WI38 (cell line): ENCODE data around the gene OTOGL.

Experiments used
- H3K4me3 ChIP-seq: 2 replicates; pipeline ENCODE4 v1.5.1; 2011; ENCODE audit warnings: low read depth, mild to moderate bottlenecking, control low read depth, low read length
- TF ChIP-seq, protein P1 (sequence below): IDR thresholded peaks from 2 replicates; pipeline ENCODE4 v1.5.1; 2012; ENCODE audit warnings: low read depth, mild to moderate bottlenecking, control low read depth, low read length

The OTOGL gene

DNA sequence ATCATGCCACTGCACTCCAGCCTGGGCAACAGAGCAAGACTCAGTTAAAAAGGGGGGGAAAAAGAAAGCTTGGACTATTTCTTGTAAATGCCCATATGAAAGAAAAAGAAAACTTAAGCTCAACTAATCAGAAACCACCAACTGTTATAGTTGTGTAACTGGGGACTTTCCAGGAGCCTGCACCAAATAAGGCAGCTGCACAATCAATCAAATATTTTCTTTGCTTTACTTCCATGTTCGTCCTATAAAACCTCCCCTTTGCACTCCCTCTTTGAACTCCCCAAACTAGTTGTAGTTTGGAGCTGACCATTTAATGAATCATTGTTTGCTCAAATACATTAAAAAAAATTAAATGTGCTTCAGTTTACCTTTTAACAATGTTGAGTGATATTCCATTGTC is 54.9 kb downstream of the OTOGL start:
- H3K4me3 ChIP-seq: no peak overlapping the region
- TF ChIP-seq, protein P1, sequence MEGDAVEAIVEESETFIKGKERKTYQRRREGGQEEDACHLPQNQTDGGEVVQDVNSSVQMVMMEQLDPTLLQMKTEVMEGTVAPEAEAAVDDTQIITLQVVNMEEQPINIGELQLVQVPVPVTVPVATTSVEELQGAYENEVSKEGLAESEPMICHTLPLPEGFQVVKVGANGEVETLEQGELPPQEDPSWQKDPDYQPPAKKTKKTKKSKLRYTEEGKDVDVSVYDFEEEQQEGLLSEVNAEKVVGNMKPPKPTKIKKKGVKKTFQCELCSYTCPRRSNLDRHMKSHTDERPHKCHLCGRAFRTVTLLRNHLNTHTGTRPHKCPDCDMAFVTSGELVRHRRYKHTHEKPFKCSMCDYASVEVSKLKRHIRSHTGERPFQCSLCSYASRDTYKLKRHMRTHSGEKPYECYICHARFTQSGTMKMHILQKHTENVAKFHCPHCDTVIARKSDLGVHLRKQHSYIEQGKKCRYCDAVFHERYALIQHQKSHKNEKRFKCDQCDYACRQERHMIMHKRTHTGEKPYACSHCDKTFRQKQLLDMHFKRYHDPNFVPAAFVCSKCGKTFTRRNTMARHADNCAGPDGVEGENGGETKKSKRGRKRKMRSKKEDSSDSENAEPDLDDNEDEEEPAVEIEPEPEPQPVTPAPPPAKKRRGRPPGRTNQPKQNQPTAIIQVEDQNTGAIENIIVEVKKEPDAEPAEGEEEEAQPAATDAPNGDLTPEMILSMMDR: no peak

DNA sequence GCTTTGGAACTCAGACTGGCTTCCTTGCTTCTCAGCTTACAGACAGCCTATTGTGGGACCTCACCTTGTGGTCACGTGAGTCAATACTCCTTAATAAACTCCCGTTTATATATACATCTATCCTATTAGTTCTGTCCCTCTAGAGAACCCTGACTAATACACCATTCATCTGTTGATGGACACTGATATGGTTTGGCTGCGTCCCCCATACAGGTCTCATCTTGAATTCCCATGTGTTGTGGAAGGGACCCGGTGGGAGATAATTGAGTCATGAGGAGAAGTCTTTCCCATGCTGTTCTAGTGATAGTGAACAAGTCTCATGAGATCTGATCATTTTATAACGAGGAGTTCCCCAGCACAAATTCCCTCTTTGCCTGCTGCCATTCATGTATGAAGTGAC is 57.0 kb downstream of the OTOGL start:
- TF ChIP-seq, protein P1: no peak
- no peak overlapping the region for H3K4me3 ChIP-seq

DNA sequence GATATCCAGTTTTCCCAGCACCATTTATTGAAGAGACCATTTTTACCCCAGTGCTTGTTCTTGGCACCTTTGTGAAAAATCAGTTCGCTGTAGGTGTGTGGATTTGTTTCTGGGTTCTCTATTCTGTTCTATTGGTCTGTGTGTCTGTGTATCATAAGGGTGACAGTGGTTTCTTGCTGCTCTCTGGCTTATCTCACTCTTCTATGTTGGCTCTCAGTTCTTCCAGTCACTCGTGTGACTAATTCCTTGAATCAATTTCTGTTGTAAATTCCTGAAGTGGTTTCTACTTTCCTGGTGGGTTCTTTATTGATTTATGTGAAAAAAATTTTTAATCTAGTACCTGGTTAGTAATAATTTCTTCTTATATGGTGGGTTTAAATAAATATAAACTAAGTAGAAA is 58.3 kb downstream of the OTOGL start:
- TF ChIP-seq, protein P1: no peak
- H3K4me3 ChIP-seq: no peak overlapping the region

DNA sequence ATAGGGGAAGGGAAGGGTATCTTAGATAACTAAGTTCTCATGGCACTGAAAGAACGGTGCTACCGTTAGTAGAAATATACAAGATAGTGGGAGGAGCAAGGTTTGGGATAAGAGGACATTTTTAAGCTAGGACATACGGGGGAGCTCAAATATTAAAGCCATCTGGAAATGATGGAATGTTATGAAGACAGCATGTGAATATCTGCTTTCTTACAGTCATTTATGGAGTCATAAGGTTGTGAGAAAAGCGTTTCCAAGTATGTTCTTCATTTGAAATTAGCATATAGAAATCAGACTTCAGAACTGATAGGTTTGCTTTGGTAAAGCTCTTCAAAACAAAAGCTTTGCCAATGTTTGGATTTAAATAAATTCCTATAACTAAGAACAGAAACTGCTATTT is 62.3 kb downstream of the OTOGL start:
- TF ChIP-seq, protein P1: no peak
- no peak overlapping the region for H3K4me3 ChIP-seq

DNA sequence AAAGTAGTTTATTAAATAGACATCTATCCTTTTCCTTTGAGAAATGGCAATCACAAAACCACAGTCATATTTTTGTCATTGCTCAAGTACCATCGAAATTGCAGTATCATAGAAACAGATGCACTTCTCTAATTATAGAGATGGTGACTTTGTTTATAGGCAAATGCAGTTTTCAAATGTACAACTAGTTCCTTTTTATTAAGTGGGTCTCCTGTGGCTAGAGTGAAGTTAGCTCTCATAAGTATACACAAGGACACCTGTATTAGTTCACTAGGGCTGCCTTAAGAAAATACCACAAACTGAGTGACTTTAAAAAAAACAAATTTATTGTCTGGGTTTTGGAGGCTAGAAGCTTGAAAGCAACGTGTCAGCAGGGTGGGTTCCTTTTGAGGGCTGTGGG is 62.8 kb downstream of the OTOGL start:
- TF ChIP-seq, protein P1: no peak
- H3K4me3 ChIP-seq: no peak overlapping the region

DNA sequence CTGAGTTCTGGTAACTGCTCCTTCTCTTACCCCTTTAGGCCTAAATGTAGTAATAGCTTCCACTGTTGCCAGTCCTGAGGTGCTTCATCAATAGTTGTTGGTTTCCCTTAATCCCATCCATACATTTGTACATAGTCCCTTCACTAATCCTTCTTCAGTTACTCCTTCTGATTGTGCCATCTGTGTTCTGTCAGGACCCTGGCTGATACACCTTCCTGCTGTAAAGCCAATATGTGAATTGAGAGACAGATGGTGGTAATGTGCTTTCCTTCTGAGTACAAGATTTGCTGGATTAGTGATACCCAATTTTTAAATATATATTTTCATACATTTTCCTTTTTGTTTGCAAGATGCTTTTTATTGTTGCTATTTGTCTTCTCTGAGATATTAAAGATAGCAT is 66.4 kb downstream of the OTOGL start:
- TF ChIP-seq, protein P1: no peak
- no peak overlapping the region for H3K4me3 ChIP-seq

DNA sequence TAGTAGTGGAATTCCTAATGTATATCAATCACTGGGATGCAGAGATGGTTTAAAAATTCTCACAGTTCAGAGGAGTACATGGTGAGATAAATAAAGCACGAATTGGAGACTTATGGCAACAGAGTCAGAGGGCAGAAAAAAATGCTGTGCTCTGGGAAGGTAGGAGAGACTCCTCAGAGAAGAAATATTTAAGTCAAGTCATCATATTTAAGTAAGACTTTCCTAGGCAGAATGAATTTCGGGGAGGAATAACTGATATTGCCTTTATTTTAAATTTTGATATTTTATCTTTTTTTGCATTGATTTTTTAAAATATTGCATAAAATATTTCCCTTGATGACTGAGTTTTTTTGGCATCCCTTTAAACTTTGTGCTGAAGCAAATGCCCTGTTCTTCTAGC is 67.4 kb downstream of the OTOGL start:
- no peak overlapping the region for H3K4me3 ChIP-seq
- TF ChIP-seq, protein P1: no peak

DNA sequence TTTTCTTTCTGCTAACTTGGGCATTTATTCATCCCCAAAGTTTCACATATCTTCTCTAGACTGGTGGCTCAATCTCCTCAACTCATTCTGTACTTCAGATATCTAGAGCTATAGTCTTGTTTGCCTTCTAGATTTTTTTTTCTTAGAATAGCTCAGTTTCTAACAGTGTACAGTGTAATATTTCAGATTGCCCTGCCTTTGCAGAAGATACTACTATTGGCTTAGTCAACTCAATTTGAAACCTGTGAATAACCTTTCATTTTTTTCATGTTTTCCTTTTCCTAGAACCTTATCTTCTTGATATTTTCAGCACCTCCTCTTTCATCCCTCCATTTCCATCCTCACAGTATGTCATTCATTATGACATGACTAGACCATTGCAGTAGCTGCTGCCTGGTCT is 69.6 kb downstream of the OTOGL start:
- no peak overlapping the region for H3K4me3 ChIP-seq
- TF ChIP-seq, protein P1: no peak
